A673 (cell line): ENCODE data around the gene ANKRD44. TPM values are rescaled to one million over a fixed set of nuclear protein-coding genes. Genes with fewer than 3 reads are reported as not detected.

ENCODE experiments used
- BruUV-seq: library from RNA; stranded (reverse); fragments of 400-500 nt; replicated peaks from 2 replicates; lab custom pipeline; 2021; lab: Mats Ljungman, UMichigan
- CTCF ChIA-PET: fragments of 300-600 bp; sonication (Branson Sonifier 250); formaldehyde crosslinking; loops from one replicate; lab custom pipeline; 2022; ENCODE audit warnings: antibody characterized with exemption; lab: Charles Lee
- POLR2A ChIA-PET: fragments of 300-600 bp; sonication (Branson Sonifier 250); formaldehyde crosslinking; loops from one replicate; lab custom pipeline; 2022; ENCODE audit warnings: antibody characterized with exemption; ENCODE audit not compliant: low non-redundant PET; lab: Charles Lee
- DNase-seq: peaks from one replicate; pipeline ENCODE4 v3.0.0-alpha.2; 2015; ENCODE audit warnings: low spot score
- H3K27ac ChIP-seq: fragments of 200-600 bp; sonication (generic); 2 replicates; pipeline ENCODE4 v1.5.1; 2016; ENCODE audit warnings: mixed run types, low read depth, mild to moderate bottlenecking, mixed read lengths, antibody characterized with exemption, low read length; ENCODE audit not compliant: poor library complexity, severe bottlenecking
- H3K27me3 ChIP-seq: fragments of 200-600 bp; sonication (generic); replicated peaks from 2 replicates; pipeline ENCODE4 v1.6.1; 2017; ENCODE audit warnings: mixed run types, low read depth, mild to moderate bottlenecking, mixed read lengths, antibody characterized with exemption, low read length; ENCODE audit not compliant: insufficient read depth, poor library complexity
- H3K36me3 ChIP-seq: fragments of 200-600 bp; sonication (generic); 2 replicates; pipeline ENCODE4 v1.6.1; 2016; ENCODE audit warnings: mixed run types, mild to moderate bottlenecking, mixed read lengths, antibody characterized with exemption, low read length; ENCODE audit not compliant: insufficient read depth, poor library complexity, severe bottlenecking
- H3K4me1 ChIP-seq: fragments of 200-600 bp; sonication (generic); 2 replicates; pipeline ENCODE4 v1.6.1; 2017; ENCODE audit warnings: mixed run types, mild to moderate bottlenecking, mixed read lengths, antibody characterized with exemption, low read length; ENCODE audit not compliant: insufficient read depth, poor library complexity, severe bottlenecking
- H3K4me3 ChIP-seq: fragments of 200-600 bp; sonication (generic); 2 replicates; pipeline ENCODE4 v1.5.1; 2016; ENCODE audit warnings: low read depth, mixed run types, mild to moderate bottlenecking, mixed read lengths, low read length; ENCODE audit not compliant: poor library complexity, severe bottlenecking
- H3K9me3 ChIP-seq: fragments of 200-600 bp; sonication (generic); 2 replicates; pipeline ENCODE4 v1.6.1; 2016; ENCODE audit warnings: mixed run types, low read depth, mild to moderate bottlenecking, mixed read lengths, antibody characterized with exemption, low read length; ENCODE audit not compliant: poor library complexity, severe bottlenecking
- CTCF ChIP-seq: fragments of 300-800, 200-600 bp; sonication (generic); conservative IDR thresholded peaks from 2 replicates; pipeline ENCODE4 v1.5.1; 2017; ENCODE audit warnings: low read depth, mild to moderate bottlenecking, antibody characterized with exemption, low read length, moderate library complexity, mixed read lengths
- EZH2 ChIP-seq: fragments of 200-600 bp; sonication (generic); IDR thresholded peaks from 2 replicates; pipeline ENCODE4 v1.6.1; 2017; ENCODE audit warnings: borderline replicate concordance, low read depth, mild to moderate bottlenecking, mixed read lengths, antibody characterized with exemption, low read length; ENCODE audit not compliant: poor library complexity, severe bottlenecking
- intact Hi-C: fragments of 100-400 bp; cut with micrococcal nuclease; formaldehyde crosslinking; loops from one replicate; pipeline ENCODE4 v1.10.0; 2022; ENCODE audit not compliant: unreplicated experiment
- total RNA-seq: library from RNA; stranded (reverse); gene quantifications from 2 replicates; pipeline ENCODE4 v1.2.3, GENCODE V29; 2021

The ANKRD44 gene
- total RNA-seq, 1 experiment from 2014 or later = 17.0 TPM

- CTCF ChIA-PET = no interaction called here
- intact Hi-C loops = loop anchor here (10.0 kb wide), 1 partner anchor 309 kb away; no protein-coding TSS in a partner anchor
- POLR2A ChIA-PET = no interaction called here
- Histone ChIP-seq H3K27me3 (no peaks in the 10 kb centered on the region), H3K9me3 (no peaks in the 10 kb centered on the region), H3K4me3 (no peak overlapping the region), H3K36me3 (no peaks in the 10 kb centered on the region), H3K27ac (no peak overlapping the region), H3K4me1 (peaks cover 15% of the 10 kb centered on the region)
- no TSS peak for BruUV-seq
- TF ChIP-seq CTCF (no peak), EZH2 (no peak)
- DNase-seq = no peak
Measured at GRCh38 chr2:197163712-197164140, 146.9 kb downstream of the ANKRD44 start.

GRCh38 chr2:197161774-197162173, 148.8 kb downstream of the ANKRD44 start:
- TF ChIP-seq EZH2 = no peak
- no peak for TF ChIP-seq CTCF
- CTCF ChIA-PET = no interaction called here
- POLR2A ChIA-PET = no interaction called here
- BruUV-seq = no TSS peak
- Histone ChIP-seq H3K4me1 (peaks cover 8% of the 10 kb centered on the region), H3K9me3 (no peaks in the 10 kb centered on the region), H3K27ac (no peak overlapping the region), H3K27me3 (no peaks in the 10 kb centered on the region), H3K36me3 (no peaks in the 10 kb centered on the region), H3K4me3 (no peak overlapping the region)
- intact Hi-C loops = loop anchor here (10.0 kb wide), 1 partner anchor 307 kb away; no protein-coding TSS in a partner anchor
- no peak for DNase-seq

GRCh38 chr2:197159661-197160211, 150.8 kb downstream of the ANKRD44 start:
- no TSS peak for BruUV-seq
- H3K4me1 ChIP-seq = peaks cover 8% of the 10 kb centered on the region
- no peak overlapping the region for H3K4me3 ChIP-seq
- intact Hi-C loops = loop anchor here (10.0 kb wide), 1 partner anchor 305 kb away; no protein-coding TSS in a partner anchor
- ChIA-PET POLR2A (no interaction called here), CTCF (no interaction called here)
- no peaks in the 10 kb centered on the region for H3K27me3 ChIP-seq
- TF ChIP-seq EZH2 = no peak
- no peak for TF ChIP-seq CTCF
- DNase-seq = peak; percentile 58
- peaks cover 3% of the 10 kb centered on the region for H3K9me3 ChIP-seq
- no peaks in the 10 kb centered on the region for H3K36me3 ChIP-seq
- H3K27ac ChIP-seq = no peak overlapping the region
